Loucy (cell line): Measurements from ENCODE around the gene CCDC12.

Experiments
- H2AFZ ChIP-seq: fragments of 200-600 bp; sonication (generic); 2 replicates; pipeline ENCODE4 v1.6.0; 2016; ENCODE audit warnings: antibody characterized with exemption, mild to moderate bottlenecking, low read length, moderate library complexity
- H3F3A ChIP-seq: fragments of 200-600 bp; 2 replicates; pipeline ENCODE4 v1.6.0; 2016; ENCODE audit warnings: antibody characterized with exemption, low read depth, mild to moderate bottlenecking
- H3K27me3 ChIP-seq: fragments of 200-600 bp; sonication (generic); 2 replicates; pipeline ENCODE4 v1.6.1; 2014; ENCODE audit warnings: low read length, mild to moderate bottlenecking; ENCODE audit not compliant: insufficient read depth, poor library complexity, severe bottlenecking
- H3K36me3 ChIP-seq: fragments of 200-600 bp; sonication (generic); 2 replicates; pipeline ENCODE4 v1.6.1; 2016; ENCODE audit warnings: low read length; ENCODE audit not compliant: insufficient read depth
- H3K4me1 ChIP-seq: fragments of 200-600 bp; sonication (generic); 2 replicates; pipeline ENCODE4 v1.5.1; 2014; ENCODE audit warnings: low read length, mild to moderate bottlenecking; ENCODE audit not compliant: insufficient read depth, poor library complexity, severe bottlenecking
- H3K4me2 ChIP-seq: fragments of 200-600 bp; sonication (generic); 2 replicates; pipeline ENCODE4 v1.6.0; 2014; ENCODE audit warnings: antibody characterized with exemption, low read length, low read depth, mild to moderate bottlenecking; ENCODE audit not compliant: poor library complexity, severe bottlenecking
- H3K4me3 ChIP-seq: fragments of 200-600 bp; sonication (generic); 2 replicates; pipeline ENCODE4 v1.5.1; 2014; ENCODE audit warnings: low read length, mild to moderate bottlenecking, mixed read lengths; ENCODE audit not compliant: poor library complexity, severe bottlenecking
- H3K79me2 ChIP-seq: fragments of 200-600 bp; sonication (generic); 2 replicates; pipeline ENCODE4 v1.6.1; 2014; ENCODE audit warnings: low read length; ENCODE audit not compliant: insufficient read depth
- H3K9ac ChIP-seq: fragments of 200-600 bp; sonication (generic); 2 replicates; pipeline ENCODE4 v1.6.0; 2014; ENCODE audit warnings: mild to moderate bottlenecking, low read depth, low read length, moderate library complexity; ENCODE audit not compliant: poor library complexity, severe bottlenecking
- H3K9me2 ChIP-seq: fragments of 200-600 bp; sonication (generic); replicated peaks from 2 replicates; pipeline ENCODE4 v1.6.1; 2016; ENCODE audit warnings: low read depth, low read length, mixed read lengths
- H3K9me3 ChIP-seq: fragments of 200-600 bp; sonication (generic); 2 replicates; pipeline ENCODE4 v1.6.1; 2014; ENCODE audit warnings: mild to moderate bottlenecking, antibody characterized with exemption, low read length, low read depth; ENCODE audit not compliant: insufficient read depth
- H4K20me1 ChIP-seq: fragments of 200-600 bp; sonication (generic); 2 replicates; pipeline ENCODE4 v1.6.0; 2014; ENCODE audit warnings: antibody characterized with exemption, low read length, mild to moderate bottlenecking; ENCODE audit not compliant: insufficient read depth, poor library complexity, severe bottlenecking
- CTCF ChIP-seq: fragments of 200-600 bp; sonication (generic); conservative IDR thresholded peaks from 2 replicates; pipeline ENCODE4 v1.5.1; 2014; ENCODE audit warnings: mild to moderate bottlenecking, antibody characterized with exemption, low read length
- EZH2phosphoT487 ChIP-seq: fragments of 200-600 bp; IDR thresholded peaks from 2 replicates; pipeline ENCODE4 v1.6.1; 2018; ENCODE audit warnings: antibody characterized with exemption, mild to moderate bottlenecking, moderate library complexity, borderline replicate concordance

Gene CCDC12

GRCh38 chr3:46978381-46978780 is 1.8 kb upstream of the CCDC12 start:
- H3K9ac ChIP-seq: peak overlapping the region; percentile 89
- H2AFZ ChIP-seq: no peak overlapping the region
- peaks cover 85% of the 10 kb centered on the region for H3K79me2 ChIP-seq
- H3F3A ChIP-seq: no peaks in the 10 kb centered on the region
- no peaks in the 10 kb centered on the region for H3K9me3 ChIP-seq
- H3K4me3 ChIP-seq: peak overlapping the region; percentile 87
- peak overlapping the region; percentile 93 for H3K4me2 ChIP-seq
- TF ChIP-seq CTCF (no peak), EZH2phosphoT487 (no peak)
- H3K9me2 ChIP-seq: no peaks in the 10 kb centered on the region
- peaks cover 60% of the 10 kb centered on the region for H3K4me1 ChIP-seq
- no peaks in the 10 kb centered on the region for H3K27me3 ChIP-seq
- H3K36me3 ChIP-seq: no peaks in the 10 kb centered on the region
- peaks cover 27% of the 10 kb centered on the region for H4K20me1 ChIP-seq

GRCh38 chr3:46977811-46978195 is 1.3 kb upstream of the CCDC12 start:
- Histone ChIP-seq H2AFZ (no peak overlapping the region), H3K79me2 (peaks cover 84% of the 10 kb centered on the region), H3K4me1 (peaks cover 58% of the 10 kb centered on the region), H3K36me3 (no peaks in the 10 kb centered on the region), H3K4me3 (peak overlapping the region; percentile 87), H3K27me3 (no peaks in the 10 kb centered on the region), H3F3A (no peaks in the 10 kb centered on the region), H3K9me2 (no peaks in the 10 kb centered on the region), H3K4me2 (peak overlapping the region; percentile 93), H3K9ac (no peak overlapping the region), H3K9me3 (no peaks in the 10 kb centered on the region), H4K20me1 (peaks cover 29% of the 10 kb centered on the region)
- no peak for TF ChIP-seq EZH2phosphoT487
- TF ChIP-seq CTCF: no peak

- peaks cover 60% of the 10 kb centered on the region for H4K20me1 ChIP-seq
- peaks cover 7% of the 10 kb centered on the region; the same call in 1 of the 2 replicates for H3K36me3 ChIP-seq
- no peaks in the 10 kb centered on the region for H3K9me3 ChIP-seq
- peaks cover 67% of the 10 kb centered on the region for H3K4me1 ChIP-seq
- TF ChIP-seq EZH2phosphoT487: no peak
- TF ChIP-seq CTCF: no peak
- no peaks in the 10 kb centered on the region for H3K9me2 ChIP-seq
- no peak overlapping the region for H2AFZ ChIP-seq
- H3K79me2 ChIP-seq: peaks cover 86% of the 10 kb centered on the region
- no peak overlapping the region for H3K9ac ChIP-seq
- no peaks in the 10 kb centered on the region for H3K27me3 ChIP-seq
- H3F3A ChIP-seq: peaks cover 8% of the 10 kb centered on the region
- peak overlapping the region; percentile 89 for H3K4me2 ChIP-seq
- peak overlapping the region; percentile 87 for H3K4me3 ChIP-seq
Observed at GRCh38 chr3:46974421-46975171, 1.9 kb downstream of the CCDC12 start.
